ENCODE measurements around the gene ARL15.

DNA sequence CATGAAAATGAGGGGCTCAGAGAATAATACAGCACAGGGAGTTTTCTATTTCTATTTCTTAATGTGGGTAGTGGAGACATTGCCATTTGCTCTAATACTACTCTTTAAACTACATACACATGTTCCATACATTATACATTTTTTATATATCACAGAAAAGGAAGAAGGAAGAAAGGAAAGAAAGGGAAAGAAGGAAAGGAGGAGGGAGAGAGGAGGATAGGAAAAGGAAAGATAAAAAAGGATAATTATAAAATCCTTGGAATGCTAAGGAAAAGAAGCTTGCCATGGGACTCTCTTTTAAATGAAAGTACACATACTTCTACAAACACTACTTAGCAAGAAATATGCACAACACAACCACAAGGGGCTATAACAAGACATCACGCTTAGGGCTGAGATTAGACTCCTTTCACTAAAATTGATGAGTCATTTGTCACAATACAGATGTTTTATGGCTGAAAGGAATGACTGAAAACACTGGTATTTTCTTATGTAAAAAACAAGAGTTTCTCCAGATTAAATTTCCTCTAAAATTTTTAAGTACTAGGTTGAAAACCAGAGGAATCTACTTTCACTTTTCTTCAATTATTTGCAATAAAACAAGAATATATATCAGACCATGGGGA, 219.8 kb downstream of the ARL15 start:
- TF ChIP-seq, protein P1, sequence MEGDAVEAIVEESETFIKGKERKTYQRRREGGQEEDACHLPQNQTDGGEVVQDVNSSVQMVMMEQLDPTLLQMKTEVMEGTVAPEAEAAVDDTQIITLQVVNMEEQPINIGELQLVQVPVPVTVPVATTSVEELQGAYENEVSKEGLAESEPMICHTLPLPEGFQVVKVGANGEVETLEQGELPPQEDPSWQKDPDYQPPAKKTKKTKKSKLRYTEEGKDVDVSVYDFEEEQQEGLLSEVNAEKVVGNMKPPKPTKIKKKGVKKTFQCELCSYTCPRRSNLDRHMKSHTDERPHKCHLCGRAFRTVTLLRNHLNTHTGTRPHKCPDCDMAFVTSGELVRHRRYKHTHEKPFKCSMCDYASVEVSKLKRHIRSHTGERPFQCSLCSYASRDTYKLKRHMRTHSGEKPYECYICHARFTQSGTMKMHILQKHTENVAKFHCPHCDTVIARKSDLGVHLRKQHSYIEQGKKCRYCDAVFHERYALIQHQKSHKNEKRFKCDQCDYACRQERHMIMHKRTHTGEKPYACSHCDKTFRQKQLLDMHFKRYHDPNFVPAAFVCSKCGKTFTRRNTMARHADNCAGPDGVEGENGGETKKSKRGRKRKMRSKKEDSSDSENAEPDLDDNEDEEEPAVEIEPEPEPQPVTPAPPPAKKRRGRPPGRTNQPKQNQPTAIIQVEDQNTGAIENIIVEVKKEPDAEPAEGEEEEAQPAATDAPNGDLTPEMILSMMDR (IDR thresholded peaks at IDR 0.05; ENCODE audit: low read depth, low read length): no peak
- no peak for TF ChIP-seq MYC (IDR thresholded peaks at IDR 0.05; ENCODE audit: low read depth, low read length)
